Measurements from ENCODE around the gene RAMP2.

DNA sequence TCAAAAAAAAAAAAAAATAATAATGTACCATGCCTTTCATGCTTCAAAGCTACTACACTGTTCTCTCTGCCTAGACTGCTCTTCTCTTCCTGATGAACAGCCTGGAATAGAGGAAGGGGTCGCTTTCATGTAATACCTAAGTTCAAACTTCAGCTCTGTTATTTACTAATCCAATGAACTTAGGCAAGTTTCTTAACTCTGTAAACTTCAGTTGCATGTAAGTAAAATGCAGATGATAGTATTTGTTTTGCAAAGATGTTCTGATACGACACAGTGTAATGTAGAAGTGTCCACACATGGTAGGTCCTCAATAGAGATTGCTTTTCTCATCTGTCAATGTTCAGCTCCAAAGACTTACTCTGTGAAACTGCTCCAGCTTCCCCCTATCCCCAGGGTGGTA is 30.9 kb downstream of the RAMP2 start:
- TF ChIP-seq, protein P1, sequence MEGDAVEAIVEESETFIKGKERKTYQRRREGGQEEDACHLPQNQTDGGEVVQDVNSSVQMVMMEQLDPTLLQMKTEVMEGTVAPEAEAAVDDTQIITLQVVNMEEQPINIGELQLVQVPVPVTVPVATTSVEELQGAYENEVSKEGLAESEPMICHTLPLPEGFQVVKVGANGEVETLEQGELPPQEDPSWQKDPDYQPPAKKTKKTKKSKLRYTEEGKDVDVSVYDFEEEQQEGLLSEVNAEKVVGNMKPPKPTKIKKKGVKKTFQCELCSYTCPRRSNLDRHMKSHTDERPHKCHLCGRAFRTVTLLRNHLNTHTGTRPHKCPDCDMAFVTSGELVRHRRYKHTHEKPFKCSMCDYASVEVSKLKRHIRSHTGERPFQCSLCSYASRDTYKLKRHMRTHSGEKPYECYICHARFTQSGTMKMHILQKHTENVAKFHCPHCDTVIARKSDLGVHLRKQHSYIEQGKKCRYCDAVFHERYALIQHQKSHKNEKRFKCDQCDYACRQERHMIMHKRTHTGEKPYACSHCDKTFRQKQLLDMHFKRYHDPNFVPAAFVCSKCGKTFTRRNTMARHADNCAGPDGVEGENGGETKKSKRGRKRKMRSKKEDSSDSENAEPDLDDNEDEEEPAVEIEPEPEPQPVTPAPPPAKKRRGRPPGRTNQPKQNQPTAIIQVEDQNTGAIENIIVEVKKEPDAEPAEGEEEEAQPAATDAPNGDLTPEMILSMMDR (IDR thresholded peaks at IDR 0.05) = no peak
- TF ChIP-seq EP300 (IDR thresholded peaks at IDR 0.05) (no peak), POLR2AphosphoS5 (IDR thresholded peaks at IDR 0.05) (no peak), POLR2A (IDR thresholded peaks at IDR 0.05) (no peak)

All from sigmoid colon (tissue), 4 donors.